ELF-1 (cell line): ENCODE results near the gene PRDM7.
"Not testable (repeated sequence)": the region's sequence is repeated elsewhere in the genome, so short reads cannot be mapped to it uniquely, and the experiment has no call there.

ENCODE experiments used
- DNase-seq: peaks from one replicate; pipeline ENCODE4 v3.0.0-alpha.2; 2016; ENCODE audit warnings: low read depth, low spot score

PRDM7 gene

DNA sequence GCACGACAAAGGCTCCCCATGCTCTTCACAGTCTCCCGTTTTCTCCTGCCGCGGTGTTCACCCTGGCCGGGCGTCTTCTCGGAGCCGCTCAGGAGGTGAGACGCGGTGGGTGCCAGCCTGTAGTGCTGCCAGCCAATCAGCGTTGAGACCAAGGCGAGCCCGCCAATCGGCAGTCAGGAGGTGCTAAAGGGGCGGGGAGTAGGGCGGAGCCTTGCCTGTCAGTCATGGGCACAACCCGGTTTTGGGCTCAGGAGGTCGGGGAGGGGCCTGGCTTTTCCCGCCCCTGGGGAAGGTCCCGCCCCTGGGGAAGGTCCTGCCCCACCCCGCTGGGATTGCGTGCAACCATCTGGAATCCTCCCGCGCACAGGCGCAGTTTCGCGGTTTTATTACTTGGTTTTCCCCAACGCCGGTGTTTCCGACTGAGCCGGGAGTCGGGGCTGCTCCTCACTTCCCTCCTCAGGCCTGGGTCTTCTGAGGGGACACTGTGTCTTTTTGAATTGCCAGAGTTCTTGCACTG lies at the start of gene PRDM7:
Gene PRDM7, minus strand, starts transcription at position 92 of the 517 bp plus-strand sequence. CDS start 1,421 bp downstream, outside the sequence.
- peak; percentile 99 for DNase-seq

- not testable (repeated sequence) for DNase-seq
Observed at GRCh38 chr16:90121846-90122245, 44.7 kb upstream of the PRDM7 start.

DNA sequence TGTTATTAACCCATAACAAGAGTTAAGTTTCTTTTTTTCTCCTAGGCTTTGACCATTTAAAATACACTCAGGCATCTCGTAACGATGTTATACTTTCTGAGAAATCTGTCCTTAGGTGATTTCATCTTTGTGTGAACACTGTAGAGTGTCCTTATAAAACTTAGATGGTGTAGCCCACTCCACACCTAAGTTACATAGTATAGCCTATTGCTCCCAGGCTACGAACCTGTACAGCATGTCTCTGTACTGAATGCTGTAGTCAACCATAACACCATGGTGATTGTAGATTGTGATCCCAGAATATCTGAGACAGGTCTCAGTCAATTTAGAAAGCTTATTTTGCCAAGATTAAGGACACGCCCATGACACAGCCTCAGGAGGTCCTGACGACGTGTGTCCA lies 30.5 kb upstream of the PRDM7 start:
- not testable (repeated sequence) for DNase-seq

- DNase-seq, result not testable (repeated sequence)
Observed at GRCh38 chr16:90107060-90107459, 29.9 kb upstream of the PRDM7 start.

DNA sequence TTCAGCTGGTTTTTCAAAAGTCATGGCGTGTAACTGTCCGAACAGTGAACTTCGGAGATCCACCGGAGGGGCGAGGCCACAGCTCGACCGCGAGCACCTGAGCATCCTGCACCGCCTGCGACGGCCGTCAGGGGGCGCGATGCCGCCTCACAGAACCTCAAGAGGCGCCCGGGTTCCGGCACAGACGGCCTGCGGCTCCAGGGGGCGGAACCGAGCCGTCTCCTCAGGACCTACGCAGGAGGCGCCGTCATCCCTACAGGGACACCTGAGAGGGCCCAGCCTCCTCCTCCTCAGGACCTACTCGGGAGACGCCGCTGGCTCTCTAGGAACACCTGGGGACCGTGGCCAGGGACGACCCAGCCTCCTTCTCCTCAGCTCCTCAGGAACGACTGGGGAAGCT lies 29.1 kb upstream of the PRDM7 start:
- peak; percentile 89 for DNase-seq

DNA sequence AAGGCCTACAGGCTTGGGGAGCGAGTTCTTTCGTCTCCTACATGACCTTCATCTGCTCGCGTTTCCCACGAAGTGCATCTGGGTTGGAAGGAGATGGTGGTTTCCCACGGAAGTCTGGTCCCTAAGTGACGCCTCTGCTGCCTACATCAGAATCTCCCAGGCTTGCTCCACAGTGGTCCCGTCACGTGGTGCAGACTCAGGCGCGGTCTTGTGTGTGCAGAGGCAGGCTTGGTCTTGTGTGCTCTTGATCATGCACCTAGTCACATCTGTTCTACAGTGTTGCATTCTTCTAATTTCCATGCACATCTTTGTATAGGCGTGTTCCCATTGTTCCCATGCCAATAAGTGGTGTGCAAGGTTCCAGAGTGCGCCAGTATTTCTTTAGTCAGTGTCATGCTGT lies 27.6 kb upstream of the PRDM7 start:
- DNase-seq, result not testable (repeated sequence)

DNA sequence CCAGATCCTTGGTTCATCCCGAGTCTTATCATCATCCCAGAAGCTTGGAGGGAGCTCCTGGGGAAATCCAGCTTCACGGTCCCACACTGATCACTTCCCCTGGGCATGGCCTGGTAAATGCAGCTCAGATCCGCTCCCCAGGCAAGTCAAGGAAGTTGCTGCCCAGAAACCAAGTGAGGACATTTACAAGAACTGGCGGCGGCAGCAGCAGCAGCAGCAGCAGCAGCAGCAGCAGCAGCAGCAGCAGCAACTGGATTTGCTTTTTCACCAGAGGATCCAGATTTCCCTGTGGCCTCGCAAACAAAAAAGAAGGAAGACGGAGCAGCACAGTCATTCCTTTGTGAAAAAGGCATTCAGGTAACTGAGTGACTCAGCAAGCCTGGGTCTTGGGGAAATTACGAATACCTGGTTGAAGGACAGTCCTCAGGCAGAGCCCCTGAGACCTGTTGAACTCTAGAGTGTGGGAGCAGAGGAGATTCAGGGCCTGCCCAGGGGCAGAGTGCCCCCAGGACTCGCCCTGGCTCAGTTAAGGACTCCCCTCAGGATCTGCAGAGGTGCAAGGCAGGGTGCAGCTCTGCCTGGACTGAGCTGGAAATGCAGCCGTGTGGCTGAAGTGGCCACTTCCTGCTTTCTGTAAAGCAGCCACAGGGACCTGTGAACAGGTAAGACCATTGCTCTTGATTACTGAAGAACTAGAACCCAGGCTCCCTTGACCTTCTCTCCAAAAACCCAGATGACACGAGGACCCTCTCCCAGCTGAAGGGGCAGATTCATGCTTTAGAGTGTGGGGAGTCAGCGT lies 25.2 kb upstream of the PRDM7 start:
- DNase-seq, result peak; percentile 26

- not testable (repeated sequence) for DNase-seq
Observed at GRCh38 chr16:90101332-90101731, 24.2 kb upstream of the PRDM7 start.

DNA sequence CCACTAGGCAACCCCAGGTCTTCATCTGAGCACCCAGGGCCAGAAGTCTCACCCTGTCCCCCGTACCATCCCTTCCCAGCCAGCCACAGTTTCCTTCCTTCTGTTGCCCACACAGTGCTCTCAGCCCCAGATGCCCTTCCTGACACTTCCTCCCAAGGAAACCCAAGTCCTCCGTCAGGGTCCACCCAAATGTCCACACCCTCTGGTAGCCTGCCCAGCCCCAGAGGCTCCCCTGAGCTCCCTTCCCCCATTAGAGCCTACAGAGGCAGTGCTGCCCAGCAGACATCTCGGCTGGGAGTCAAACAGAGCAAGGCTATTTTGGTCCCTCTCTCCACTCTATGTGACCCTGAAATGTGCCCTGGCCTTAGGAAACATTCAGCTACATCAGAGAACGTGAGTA lies 23.7 kb upstream of the PRDM7 start:
- not testable (repeated sequence) for DNase-seq

DNA sequence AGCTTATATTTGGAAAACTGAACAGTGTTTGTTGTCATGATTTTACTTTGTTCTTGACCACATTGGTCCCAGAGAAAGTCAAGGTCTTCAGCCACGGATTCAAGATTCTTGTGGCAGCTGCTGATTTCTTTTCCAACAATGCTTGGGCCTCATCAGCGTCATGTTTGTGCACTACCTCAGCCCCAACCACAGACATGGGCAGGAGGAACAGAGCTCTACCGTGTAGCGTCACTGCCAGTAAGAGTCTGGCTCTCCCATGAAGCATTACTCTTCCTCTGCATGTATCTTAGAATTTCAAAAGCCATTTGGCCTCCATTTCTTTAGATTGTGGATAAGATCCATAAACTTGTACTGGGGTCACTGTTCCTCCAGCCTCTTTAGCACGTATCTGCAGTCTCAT lies 23.1 kb upstream of the PRDM7 start:
- not testable (repeated sequence) for DNase-seq

GRCh38 chr16:90098936-90099335 lies 21.8 kb upstream of the PRDM7 start:
- DNase-seq, result not testable (repeated sequence)

DNA sequence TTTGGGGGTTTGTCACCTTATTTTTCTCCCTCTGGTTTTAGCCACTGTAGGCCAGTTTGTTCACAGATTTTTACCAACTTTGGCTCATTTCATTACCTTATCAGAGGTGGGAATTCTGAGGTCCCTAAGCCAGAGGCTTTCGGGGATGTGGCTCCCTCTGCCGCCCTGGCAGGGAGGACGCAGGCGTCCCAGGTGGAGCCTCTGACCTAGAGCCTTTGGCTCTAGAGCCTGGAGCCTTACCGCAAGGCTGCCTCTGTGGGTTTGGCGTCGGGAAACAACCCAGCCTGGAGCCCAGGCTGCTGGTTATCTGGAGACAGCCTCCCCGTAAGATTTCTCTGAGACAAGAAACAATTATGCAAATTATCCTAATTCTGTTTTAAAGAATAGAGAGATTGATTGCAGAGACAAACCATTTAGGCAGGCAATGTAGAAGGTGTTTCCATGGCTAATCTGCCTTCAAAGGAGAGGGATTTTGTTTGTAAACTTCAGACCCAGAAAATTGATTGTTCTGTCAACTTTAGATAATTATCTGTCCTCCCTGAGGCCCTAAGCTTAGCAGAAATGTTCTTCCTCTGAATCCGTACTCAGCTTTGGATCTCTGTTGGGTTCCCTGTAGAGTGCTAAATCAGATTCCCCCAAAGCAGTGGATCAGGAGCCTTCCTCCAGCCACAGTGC lies 20.0 kb upstream of the PRDM7 start:
- peak; percentile 62 for DNase-seq

DNA sequence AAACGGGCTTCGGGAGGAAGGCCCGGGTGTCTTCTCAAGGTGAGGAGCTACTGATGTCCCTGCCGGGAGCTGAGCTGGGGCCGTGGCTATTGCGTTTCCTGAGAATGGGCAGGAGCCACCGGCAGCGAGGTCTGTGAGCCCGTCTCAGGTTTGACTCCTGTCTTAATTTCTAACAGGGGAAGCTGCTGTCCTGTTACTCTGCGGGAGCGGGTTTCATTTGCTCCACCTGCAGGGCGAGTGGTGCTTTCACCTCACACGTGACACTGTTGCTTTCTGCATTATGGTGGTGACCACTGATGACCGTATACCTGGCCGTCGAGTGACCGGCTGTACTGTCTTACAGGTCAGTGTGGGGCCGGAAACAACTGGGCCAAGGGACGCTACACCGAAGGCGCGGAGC lies 17.7 kb upstream of the PRDM7 start:
- DNase-seq, result not testable (repeated sequence)

DNA sequence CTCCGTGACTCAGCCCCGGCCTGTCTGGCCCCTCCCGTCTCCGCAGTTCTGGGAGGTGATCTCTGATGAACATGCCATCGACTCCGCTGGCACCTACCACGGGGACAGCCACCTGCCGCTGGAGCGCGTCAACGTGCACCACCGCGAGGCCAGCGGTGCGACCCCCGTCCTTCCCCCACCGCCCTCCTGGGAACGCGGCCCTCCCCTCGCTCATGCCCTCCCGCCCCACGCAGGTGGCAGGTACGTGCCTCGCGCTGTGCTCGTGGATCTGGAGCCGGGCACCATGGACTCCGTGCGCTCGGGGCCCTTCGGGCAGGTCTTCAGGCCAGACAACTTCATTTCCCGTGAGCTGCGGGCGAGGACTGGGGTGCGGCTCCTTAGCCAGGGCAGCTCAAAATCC lies 17.2 kb upstream of the PRDM7 start:
- not testable (repeated sequence) for DNase-seq

GRCh38 chr16:90093799-90094198 lies 16.7 kb upstream of the PRDM7 start:
- DNase-seq, result not testable (repeated sequence)

- DNase-seq, result not testable (repeated sequence)
Observed at GRCh38 chr16:90092781-90093180, 15.7 kb upstream of the PRDM7 start.

DNA sequence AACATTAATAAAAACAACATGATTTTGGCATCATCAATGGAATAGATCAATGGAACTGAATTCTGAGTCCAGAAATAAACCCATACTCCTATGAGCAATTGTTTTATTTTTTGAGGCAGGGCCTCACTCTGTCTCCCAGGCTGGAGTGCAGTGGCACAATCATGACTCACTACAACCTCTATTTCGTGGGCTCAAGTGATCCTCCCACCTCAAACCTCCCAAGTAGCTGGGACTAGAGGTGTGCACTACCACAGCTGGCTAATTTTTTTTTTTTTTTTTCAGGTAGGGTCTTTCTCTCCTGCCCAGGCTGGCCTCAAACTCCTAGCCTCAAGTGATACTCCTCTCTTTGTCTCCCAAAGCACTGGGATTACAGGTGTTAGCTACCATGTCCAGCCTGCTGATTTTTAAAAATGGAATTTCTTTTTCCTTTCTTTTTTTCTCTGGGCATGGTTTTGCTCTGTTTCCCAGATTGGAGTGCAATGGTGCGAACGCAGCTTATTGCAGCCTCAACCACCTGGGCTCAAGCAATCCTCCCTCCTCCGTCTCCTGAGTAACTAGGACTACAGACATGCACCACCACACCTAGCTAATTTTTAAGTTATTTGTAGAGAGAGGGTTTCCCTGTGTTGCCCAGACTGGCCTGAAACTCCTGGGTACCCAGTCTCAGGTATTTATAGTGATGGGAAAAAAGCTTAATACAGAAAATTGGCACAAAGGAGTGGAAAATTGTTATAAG lies 7.3 kb upstream of the PRDM7 start:
- DNase-seq, result no peak

- DNase-seq, result no peak
Observed at GRCh38 chr16:90083139-90083538, 6.0 kb upstream of the PRDM7 start.

- DNase-seq, result no peak
Observed at GRCh38 chr16:90081606-90081970, 4.5 kb upstream of the PRDM7 start.

- DNase-seq, result no peak
Observed at GRCh38 chr16:90078579-90078895, 1.4 kb upstream of the PRDM7 start.

DNA sequence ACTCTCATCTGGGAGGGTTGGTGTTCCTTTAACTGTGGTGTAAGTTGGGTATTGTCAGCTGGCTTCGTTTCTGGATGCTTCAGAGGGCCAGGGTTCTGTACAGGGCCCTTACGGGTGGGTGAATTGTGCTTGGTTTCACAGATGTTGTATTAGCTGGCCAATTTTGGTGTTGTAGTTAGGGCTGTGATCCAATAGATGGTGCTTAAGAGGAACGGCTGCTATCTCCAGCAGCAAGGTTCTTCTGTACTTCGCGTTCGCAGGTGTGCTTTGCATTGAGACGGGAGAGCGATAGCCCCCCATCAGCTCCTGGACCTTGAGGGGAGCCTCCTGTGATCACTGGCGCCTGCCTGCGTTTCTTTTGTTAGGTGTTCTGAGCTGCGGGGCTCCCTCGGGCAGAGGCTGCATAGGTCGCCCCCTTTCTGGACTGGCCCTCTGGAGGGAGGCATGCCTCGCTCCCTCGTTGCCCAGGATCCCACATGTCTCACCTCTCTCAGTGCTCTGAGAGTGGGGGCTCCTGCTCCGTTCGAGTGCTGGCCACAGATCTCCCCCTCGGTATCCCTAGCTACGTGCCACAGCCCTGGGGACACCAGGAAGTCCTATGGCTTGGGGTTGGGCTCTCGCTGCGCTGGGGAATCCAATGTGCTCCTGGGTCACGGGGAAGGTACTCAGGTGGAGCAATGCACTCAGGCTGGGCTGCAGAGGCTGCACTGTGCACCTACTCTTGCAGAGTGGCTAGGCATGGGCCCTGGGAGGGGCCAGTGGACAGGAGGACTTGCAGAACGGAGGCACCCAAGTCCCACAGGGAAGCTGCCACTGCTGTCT lies 837 bp upstream of the PRDM7 start:
- no peak for DNase-seq
